ENCODE data around the gene CYP24A1. TPM values are rescaled to one million over a fixed set of nuclear protein-coding genes. Genes with fewer than 3 reads are reported as not detected.

CYP24A1 gene
- under 0.01 and 0.09 TPM in 2 replicates for total RNA-seq

DNA sequence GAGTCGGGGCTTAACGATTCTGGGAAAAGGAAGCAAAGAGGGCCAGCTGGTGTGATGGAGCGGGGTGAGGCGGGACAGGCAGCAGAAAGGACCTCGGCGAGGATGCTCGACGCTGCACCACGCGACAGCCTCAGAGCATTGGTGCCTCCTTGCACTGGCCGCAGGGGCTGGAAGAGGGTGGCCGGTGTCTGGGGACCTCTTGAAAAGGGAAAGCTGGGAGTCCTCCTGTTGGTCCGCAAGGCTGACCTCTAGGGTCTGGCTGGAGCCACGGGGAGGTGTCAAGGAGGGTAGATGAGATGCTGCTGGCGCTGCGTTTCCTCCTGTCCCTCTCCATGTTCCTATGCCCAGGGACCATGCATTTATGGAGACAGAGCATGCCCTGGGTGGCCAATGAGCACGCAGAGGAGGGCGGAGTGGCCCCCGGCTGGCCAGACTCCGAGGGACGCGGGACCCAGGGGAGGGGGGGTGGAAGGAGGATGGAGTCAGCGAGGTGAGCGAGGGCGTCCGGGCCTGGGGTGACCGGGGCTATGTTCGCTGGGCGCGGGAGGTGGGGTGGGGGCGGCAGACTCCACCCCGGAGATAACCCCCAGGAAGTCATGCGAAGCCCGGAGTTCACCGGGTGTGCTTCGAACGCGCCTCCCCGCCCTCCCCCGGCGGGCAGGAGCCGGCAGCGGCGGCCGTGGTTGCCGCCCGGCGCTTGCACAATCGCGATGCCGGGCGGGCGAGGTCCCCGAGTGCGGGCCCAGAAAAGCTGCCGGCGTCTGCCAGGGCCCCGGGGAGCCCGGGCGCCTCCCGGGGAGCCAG, at the start of gene CYP24A1:
CYP24A1 (minus strand) TSS at position 334 of the 804 bp plus-strand sequence. CDS start 407 bp downstream, outside the sequence.

GRCh38 chr20:54207743-54208547, 34.2 kb upstream of the CYP24A1 start, which contains the start of gene PFDN4:
TSS of gene PFDN4 (plus strand) at chr20:54208087. CDS start at chr20:54208101, 14 bp downstream.

Other genes with a start within 250 kb of the CYP24A1 start
- gene BCAS1, start 103.4 kb downstream of the CYP24A1 start, total RNA-seq: under 0.01 and 0.09 TPM in 2 replicates
- gene PFDN4, start 34.1 kb upstream of the CYP24A1 start, total RNA-seq: 75.9 and 112 TPM in 2 replicates

Measured in bronchial smooth muscle cell (primary cell).